ENCODE data around the gene UIMC1. TPM values are rescaled to one million over a fixed set of nuclear protein-coding genes. Genes with fewer than 3 reads are reported as not detected.

Gene UIMC1
- total RNA-seq, 1 experiment from 2014 or later: 53.0 TPM

DNA sequence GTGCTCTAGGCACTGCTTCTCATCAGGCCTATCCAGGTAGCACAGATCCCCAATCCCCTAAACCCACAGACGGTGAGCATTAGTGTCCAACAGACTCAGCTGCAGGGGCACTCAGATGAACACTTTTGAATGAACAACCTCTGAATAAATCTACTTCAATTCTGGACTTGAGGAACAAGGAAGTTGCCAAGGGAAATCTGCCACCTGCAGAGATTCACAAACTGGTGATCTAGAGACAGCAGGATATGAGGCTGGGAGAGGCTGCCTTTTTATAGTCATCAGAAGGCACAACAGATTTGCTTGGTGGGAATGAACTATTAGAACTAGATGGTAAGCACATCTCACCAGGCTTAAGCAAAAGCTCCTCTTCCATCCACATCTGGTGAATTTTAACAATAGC lies 100.5 kb downstream of the UIMC1 start:
- no peak overlapping the region for H2AFZ ChIP-seq (ENCODE audit: low read length)
- peaks cover 0 to 1% of the 10 kb centered on the region in 2 experiments; a peak in 1 of 4 replicates for H3K4me1 Mint-ChIP-seq
- TF ChIP-seq, protein P1, sequence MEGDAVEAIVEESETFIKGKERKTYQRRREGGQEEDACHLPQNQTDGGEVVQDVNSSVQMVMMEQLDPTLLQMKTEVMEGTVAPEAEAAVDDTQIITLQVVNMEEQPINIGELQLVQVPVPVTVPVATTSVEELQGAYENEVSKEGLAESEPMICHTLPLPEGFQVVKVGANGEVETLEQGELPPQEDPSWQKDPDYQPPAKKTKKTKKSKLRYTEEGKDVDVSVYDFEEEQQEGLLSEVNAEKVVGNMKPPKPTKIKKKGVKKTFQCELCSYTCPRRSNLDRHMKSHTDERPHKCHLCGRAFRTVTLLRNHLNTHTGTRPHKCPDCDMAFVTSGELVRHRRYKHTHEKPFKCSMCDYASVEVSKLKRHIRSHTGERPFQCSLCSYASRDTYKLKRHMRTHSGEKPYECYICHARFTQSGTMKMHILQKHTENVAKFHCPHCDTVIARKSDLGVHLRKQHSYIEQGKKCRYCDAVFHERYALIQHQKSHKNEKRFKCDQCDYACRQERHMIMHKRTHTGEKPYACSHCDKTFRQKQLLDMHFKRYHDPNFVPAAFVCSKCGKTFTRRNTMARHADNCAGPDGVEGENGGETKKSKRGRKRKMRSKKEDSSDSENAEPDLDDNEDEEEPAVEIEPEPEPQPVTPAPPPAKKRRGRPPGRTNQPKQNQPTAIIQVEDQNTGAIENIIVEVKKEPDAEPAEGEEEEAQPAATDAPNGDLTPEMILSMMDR (conservative IDR thresholded peaks at IDR 0.05): no peak
- no peak overlapping the region for H3K56ac ChIP-seq (ENCODE audit: insufficient read length, low read depth, low read length)
- no peaks in the 10 kb centered on the region for H3K79me1 ChIP-seq (ENCODE audit: insufficient read depth, low read depth, low read length, poor library complexity, severe bottlenecking)
- no peaks in the 10 kb centered on the region for H3K9me3 Mint-ChIP-seq
- no peak overlapping the region for H3K4ac ChIP-seq (ENCODE audit: low read depth, low read length)
- no peak overlapping the region for H3K14ac ChIP-seq (ENCODE audit: insufficient read depth, low read length)
- WGBS (ENCODE audit: extremely low coverage, insufficient read length, low lambda C conversion rate): no CpG with 5 or more reads among the region's 1 CpG
- no peak for DNase-seq
- no peaks in the 10 kb centered on the region for H3K27me3 Mint-ChIP-seq (ENCODE audit: low read depth)
- no peak overlapping the region for H3T11ph ChIP-seq (ENCODE audit: low read length)
- no peak overlapping the region for H3K27ac Mint-ChIP-seq
- no peaks in the 10 kb centered on the region for H3K23me2 ChIP-seq (ENCODE audit: insufficient read length, low read depth, low read length, poor library complexity, severe bottlenecking)
- no peaks in the 10 kb centered on the region for H4K20me1 ChIP-seq (ENCODE audit: control insufficient read depth, insufficient read depth, insufficient read length)
- H3K36me3 Mint-ChIP-seq (ENCODE audit: insufficient read depth in 1 of 3, low read depth in 3 of 3): peaks cover 22 to 71% (median 48%) of the 10 kb centered on the region in 3 experiments; a peak in 6 of 7 replicates
- no peak overlapping the region for H3K18ac ChIP-seq (ENCODE audit: insufficient read length, low read depth, low read length)
- H3K4me3 Mint-ChIP-seq: no peak overlapping the region
- H2BK15ac ChIP-seq (ENCODE audit: low read depth, low read length): no peak overlapping the region
- H3K4me2 ChIP-seq (ENCODE audit: insufficient read depth, insufficient read length, low read length): no peak overlapping the region
- H2AK5ac ChIP-seq (ENCODE audit: insufficient read length, low read length): no peak overlapping the region
- H3K23ac ChIP-seq (ENCODE audit: insufficient read length, low read depth, low read length): no peak overlapping the region
- H3K27ac ChIP-seq (ENCODE audit: insufficient read length, low read depth, low read length): no peak overlapping the region
- H3K9ac ChIP-seq (ENCODE audit: extremely low read depth, insufficient read length, low read length): no peak overlapping the region
- no peaks in the 10 kb centered on the region for H3K27me3 ChIP-seq (ENCODE audit: insufficient read depth, low read length)
- no peak overlapping the region for H4K91ac ChIP-seq (ENCODE audit: insufficient read length, low read depth, low read length)
- H3K9me3 ChIP-seq (ENCODE audit: control insufficient read depth, low read depth, low read length): no peaks in the 10 kb centered on the region
- H2BK5ac ChIP-seq (ENCODE audit: insufficient read length, low read length): no peak overlapping the region
- H2BK120ac ChIP-seq (ENCODE audit: low read depth, low read length, poor library complexity, severe bottlenecking): no peak overlapping the region
- H2BK20ac ChIP-seq (ENCODE audit: low read depth, low read length, poor library complexity, severe bottlenecking): no peak overlapping the region
- H4K8ac ChIP-seq (replicated peaks; ENCODE audit: insufficient read length, low read depth, low read length): no peak overlapping the region
- no peak overlapping the region for H4K5ac ChIP-seq (ENCODE audit: insufficient read length, low read depth, low read length)
- no peak overlapping the region for H2BK12ac ChIP-seq (ENCODE audit: insufficient read length, low read depth, low read length)
- H3K4me1 ChIP-seq (ENCODE audit: insufficient read depth, low read length): no peaks in the 10 kb centered on the region
- H3K79me2 ChIP-seq (ENCODE audit: insufficient read depth, low read length): no peaks in the 10 kb centered on the region

Measured in H9 (cell line).